22Rv1 (cell line): Measurements from ENCODE around the gene FN1.

Experiments used
- CTCF ChIP-seq: fragments of 450-650 bp; IDR thresholded peaks from 2 replicates; pipeline ENCODE4 v1.5.1; 2017; ENCODE audit warnings: mild to moderate bottlenecking
- ZFX ChIP-seq: fragments of 450-650 bp; IDR thresholded peaks from 2 replicates; pipeline ENCODE4 v1.6.1; 2017; ENCODE audit warnings: antibody characterized with exemption, borderline replicate concordance

- TF ChIP-seq ZFX (no peak), CTCF (no peak)
These were observed 76.8 kb downstream of the FN1 start for GRCh38 chr2:215358891-215359575.
